ENCODE data around the gene GTPBP6.
"Not testable (repeated sequence)": the region's sequence is repeated elsewhere in the genome, so short reads cannot be mapped to it uniquely, and the experiment has no call there.

The GTPBP6 gene

DNA sequence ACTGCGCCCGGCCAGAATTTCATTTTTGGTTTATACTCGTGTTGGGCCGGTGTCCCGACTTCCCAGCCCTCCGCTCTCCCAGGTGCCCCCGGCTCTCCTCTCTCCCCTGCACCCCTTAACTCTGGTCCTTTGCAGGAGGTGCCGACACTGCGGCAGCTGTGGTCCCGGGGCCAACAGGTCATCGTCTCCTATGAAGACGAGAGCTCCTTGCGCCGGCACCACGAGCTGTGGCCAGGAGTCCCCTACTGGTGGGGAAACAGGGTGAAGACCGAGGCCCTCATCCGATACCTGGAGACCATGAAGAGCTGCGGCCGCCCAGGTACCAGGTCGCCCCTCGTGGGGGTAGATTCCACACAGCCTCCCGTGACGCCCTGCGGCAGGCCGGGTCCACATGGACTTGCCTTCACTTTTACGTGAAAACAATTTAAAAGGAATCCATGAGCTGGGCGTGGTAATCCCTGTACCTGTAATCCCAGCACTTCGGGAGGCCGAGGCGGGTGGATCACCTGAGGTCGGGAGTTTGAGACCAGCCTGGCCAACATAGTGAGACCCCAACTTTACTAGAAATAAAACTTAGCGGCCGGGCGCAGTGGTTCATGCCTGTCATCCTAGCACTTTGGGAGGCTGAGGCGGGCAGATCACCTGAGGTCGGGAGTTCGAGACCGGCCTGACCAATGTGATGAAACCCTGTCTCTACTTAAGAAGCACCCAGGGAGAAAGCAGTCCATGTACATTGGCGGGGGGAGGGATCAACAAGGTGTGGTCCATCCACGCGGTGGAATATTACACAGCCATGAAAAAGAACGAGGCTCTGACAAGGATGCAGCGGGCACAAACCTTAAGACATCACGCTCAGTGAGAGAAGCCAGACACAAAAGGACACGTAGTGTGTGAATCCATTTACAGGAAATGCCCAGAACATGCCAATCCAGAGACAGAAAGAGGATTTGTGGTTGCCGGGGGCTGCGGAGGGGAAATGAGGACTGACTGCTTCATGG, 25.4 kb downstream of the GTPBP6 start:
- DNase-seq (ENCODE audit: low read depth, low spot score): no peak

DNA sequence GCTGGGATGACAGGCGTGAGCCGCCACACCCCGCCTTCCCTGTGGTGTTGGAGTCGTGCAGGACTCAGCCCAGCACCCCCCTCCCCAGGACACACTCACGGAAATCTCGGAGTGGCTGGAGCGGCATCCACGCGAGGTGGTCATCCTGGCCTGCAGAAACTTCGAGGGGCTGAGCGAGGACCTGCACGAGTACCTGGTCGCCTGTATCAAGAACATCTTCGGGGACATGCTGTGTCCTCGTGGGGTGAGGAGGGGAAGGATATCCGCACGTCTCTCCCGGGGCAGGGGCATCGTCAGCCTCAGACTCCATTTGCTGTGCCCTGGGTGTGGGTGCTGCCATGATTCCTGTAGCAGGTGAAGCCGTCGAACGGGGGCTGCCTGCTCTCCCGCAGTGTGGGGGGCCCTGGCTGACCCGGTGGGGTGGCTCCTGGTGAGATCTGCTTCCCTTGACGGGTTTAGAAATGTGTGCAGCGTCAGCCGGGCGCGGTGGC, 27.1 kb downstream of the GTPBP6 start:
- no peak for DNase-seq (ENCODE audit: low read depth, low spot score)

DNA sequence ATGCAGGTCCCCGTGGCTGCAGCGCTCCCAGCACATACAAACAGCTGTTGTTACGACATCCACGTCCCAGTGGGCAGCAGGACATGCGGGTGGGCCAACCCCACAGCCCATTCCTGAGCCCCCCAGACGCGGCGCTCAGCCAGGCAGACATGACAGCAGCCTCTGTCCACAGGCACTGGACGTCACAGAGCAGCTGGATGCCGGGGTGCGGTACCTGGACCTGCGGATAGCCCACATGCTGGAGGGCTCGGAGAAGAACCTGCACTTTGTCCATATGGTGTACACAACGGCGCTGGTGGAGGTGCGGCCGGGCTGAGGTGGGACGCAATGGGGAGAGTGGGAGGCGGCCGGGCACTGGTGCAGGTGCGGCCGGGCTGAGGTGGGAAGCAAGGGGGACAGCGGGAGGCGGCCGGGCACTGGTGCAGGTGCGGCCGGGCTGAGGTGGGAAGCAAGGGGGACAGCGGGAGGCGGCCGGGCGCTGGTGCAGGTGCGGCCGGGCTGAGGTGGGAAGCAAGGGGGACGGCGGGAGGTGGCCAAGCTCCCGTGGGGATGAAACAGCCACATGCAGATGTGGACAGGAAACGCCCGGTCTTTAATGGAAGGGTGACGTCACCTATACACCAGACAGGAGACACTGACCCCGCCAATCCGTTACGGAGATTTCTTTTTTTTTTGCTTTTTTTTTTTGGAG, 28.0 kb downstream of the GTPBP6 start:
- no peak for DNase-seq (ENCODE audit: low read depth, low spot score)

DNA sequence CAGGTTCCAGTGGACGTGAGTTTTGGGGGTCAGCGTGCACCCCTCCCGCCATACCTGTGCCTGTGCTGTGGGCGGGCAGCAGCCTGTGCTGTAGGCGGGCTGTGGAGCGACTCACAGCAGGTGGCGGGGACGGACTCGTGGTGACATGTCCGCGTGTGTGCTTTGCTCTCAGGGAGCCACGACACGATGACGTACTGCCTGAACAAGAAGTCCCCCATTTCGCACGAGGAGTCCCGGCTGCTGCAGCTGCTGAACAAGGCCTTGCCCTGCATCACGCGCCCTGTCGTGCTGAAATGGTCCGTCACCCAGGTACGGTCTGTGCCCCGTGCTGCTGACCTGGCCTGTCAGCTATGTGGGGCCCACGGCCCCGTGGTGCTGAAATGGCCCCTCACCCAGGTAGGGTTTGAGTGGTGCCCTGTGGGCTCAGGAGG, 30.0 kb downstream of the GTPBP6 start:
- DNase-seq (ENCODE audit: low read depth, low spot score): no peak

DNA sequence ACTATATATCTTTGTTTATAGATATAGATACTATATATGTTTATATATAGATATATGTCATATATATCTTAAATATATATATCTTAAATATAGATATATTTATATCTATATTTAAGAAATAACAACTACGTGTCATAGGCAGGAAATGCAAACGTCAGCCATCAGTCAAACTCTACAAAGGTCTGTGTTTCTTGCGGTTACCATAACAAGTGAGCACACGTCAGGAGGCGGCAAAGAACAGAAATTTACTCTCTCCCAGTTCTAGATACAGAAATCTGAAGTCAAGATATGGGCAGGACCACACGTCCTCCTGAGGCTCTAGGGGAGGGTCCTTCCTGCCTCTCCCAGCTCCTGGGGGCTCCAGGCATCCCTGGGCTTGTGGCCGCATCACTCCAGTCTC, 30.9 kb downstream of the GTPBP6 start:
- DNase-seq (ENCODE audit: low read depth, low spot score): no peak

DNA sequence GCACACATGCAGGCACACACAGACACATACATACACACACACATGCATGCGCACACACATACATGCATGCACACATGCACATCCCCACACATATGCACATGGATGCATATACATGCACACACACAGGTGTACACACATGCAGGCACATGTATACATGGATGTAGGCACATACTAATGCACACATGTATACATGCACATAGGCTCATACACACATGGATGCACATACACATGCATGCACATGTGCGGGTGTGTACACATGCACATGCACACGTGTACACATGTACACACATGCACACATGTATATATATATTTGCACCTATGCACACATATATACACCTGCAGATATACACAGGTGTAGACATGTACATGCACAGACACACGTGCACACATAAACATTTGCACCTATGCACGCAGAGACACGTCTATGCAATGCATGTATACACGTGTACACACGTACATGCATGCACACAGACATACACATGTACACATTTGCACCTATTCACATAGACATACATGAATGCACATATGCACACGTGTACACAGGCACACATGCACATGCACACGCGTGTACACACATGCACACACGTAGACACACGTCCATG, 33.4 kb downstream of the GTPBP6 start:
- no peak for DNase-seq (ENCODE audit: low read depth, low spot score)

DNA sequence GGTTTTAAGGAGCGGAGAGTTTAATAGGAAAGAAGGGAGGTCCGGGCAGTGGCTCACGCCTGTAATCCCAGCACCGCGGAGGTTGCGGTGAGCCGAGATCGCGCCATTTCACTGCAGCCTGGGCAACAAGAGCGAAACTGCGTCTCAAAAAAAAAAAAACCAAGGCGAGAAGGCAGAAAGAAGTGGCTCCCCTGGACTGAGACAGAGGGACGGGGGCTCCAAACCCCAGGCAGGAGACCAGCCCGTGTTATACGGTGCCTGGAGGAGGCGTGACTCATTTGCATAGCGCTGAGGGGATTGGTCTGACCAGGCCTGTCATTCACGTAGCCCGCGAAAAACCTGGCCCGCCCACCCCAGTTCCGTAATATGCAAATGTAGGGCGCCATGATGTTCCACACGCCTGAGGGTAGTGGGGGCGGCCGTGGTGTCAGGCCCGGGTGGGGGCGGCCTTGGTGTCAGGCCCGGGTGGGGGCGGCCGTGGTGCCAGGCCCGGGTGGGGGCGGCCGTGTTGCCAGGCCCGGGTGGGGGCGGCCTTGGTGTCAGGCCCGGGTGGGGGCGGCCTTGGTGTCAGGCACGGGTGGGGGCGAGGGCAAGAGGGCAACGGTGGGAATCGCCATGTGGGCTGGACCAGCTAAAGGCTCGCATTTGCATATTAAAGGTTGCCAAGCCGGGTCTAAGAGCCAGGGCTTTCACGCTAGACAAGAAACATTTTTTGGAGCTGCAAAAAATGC, 35.3 kb downstream of the GTPBP6 start:
- DNase-seq (ENCODE audit: low read depth, low spot score): peak; percentile 52

DNA sequence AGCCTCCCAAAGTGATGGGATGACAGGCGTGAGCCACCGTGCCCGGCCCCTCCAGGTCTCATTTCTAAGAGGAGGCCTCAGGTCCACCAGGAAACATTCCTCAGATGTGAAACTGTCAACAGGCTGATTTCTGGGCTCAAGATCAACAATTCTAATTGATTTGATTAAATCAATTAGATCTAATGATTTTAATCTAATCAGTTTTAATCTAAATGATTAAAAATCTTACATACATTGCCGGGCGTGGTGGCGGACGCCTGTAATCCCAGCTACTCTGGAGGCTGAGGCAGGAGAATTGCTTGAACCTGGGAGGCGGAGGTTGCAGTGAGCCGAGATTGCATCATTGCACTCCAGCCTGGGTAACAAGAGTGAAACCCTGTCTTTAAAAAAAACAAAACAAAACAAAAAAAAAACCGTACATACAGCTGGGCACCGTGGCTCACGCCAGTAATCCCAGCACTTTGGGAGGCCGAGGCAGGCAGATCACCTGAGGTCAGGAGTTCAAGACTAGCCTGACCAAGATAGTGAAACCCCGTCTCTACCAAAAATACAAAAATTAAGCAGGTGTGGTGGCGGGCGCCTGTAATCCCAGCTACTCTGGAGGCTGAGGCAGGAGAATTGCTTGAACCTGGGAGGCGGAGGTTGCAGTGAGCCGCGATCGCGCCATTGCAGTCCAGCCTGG, 36.5 kb downstream of the GTPBP6 start:
- DNase-seq (ENCODE audit: low read depth, low spot score): not testable (repeated sequence)

DNA sequence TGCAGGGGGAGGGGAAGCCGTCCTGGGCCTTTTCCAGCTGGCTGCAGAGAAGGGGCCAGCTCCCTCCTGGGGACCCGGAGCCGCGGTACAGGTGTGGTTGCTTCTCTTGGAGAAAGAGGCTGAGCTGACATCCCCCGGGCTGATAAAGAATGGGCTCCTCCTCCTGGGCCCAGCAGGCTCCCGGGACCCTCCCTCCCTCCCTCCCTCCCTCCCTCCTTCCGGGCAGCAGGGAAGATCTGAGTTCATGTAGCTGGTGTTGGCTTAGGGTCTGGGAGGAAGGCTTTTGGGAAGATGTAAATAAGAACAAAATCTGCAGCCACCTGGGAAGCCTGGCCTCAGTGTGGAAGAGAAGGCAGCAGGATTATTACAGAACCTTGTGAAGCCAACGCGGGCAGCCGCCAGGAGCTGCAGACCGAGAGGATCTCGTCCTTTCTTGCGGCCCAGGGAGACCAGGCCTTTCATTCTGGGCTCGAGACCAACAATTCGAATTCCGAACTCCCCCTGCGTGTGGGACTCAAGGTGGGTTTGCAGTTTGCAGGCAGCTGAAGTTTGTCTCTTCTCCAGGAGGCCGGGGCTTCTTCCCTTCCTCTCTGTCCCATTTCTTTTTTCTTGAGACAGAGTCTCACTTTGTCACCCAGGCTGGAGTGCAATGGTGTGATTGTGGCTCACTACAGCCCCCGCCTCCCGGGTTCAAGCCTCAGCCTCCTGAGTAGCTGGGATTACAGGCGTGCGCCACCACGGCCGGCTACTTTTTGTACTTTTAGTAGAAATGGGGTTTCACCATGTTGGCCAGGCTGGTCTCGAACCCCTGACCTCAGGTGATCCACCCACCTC, 37.2 kb downstream of the GTPBP6 start, which contains the start of gene PLCXD1:
PLCXD1 (plus strand) TSS at position 216 of the 834 bp plus-strand sequence. CDS start 2,807 bp downstream, outside the sequence.
- DNase-seq (ENCODE audit: low read depth, low spot score): peak; percentile 18

DNA sequence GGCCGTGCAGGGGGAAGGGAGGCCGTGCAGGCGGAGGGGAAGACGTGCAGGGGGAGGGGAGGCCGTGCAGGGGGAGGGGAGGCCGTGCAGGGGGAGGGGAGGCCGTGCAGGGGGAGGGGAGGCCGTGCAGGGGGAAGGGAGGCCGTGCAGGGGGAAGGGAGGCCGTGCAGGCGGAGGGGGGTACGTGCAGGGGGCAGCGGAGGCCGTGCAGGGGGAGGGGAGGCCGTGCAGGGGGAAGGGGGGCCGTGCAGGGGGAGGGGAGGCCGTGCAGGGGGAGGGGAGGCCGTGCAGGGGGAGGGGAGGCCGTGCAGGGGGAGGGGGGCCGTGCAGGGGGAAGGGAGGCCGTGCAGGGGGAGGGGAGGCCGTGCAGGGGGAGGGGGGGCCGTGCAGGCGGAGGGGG, 37.9 kb downstream of the GTPBP6 start:
- DNase-seq (ENCODE audit: low read depth, low spot score): not testable (repeated sequence)

DNA sequence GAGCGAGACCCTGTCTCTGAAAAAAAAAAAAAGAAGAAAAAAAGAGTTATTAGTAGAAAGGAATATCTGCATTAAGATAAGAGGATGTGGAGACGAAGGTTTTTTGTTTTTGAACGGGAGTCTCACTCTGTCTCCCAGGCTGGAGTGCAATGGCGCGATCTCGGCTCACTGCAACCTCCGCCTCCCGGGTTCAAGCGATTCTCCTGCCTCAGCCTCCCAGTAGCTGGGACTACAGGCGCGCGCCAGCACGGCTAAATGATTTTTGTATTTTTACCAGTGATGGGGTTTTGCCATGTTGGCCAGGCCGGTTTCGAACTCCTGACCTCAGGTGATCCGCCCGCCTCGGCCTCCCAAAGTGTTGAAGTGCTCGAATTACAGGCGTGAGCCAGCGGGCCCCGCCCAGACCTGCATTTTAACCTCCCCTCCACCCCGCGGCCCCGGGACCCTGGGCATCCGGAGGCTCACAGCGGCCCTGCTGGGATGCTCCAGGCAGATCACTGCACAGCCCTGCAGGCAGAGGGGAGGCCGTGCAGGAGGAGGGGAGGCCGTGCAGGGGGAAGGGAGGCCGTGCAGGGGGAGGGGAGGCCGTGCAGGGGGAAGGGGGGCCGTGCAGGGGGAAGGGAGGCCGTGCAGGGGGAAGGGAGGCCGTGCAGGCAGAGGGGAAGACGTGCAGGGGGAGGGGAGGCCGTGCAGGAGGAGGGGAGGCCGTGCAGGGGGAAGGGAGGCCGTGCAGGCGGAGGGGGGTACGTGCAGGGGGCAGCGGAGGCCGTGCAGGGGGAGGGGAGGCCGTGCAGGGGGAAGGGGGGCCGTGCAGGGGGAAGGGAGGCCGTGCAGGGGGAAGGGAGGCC, 38.6 kb downstream of the GTPBP6 start:
- not testable (repeated sequence) for DNase-seq (ENCODE audit: low read depth, low spot score)

DNA sequence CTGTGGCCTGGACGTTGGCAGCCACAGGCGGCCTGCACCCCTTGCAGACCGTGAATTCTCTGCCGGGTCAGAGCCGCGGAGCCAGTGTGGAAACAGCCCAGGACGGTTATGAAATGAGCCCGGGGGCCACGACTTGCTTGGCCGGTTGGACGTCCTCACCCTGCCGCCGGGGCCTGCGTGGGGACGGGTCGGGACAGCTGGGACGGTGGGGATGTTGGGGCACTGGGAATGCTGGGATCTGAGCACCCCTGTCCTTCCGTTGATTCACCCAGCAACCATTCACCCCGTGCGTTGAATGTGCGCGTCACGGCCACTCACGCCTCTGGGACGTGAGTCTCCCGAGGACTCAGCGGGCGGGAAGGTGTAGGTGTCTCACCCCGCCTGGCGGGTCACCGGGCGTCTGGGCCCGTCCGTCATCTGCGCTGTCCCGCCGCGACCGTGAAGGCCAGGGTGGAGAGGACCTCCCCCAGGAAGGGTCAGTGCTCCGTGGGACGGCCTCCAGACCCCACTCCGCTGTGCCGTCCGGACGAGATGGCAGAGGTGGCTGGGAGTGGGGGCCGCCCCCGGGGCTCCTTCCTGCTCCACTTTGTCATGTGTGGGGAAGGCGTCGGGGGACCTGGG, 41.9 kb downstream of the GTPBP6 start:
- no peak for DNase-seq (ENCODE audit: low read depth, low spot score)

DNA sequence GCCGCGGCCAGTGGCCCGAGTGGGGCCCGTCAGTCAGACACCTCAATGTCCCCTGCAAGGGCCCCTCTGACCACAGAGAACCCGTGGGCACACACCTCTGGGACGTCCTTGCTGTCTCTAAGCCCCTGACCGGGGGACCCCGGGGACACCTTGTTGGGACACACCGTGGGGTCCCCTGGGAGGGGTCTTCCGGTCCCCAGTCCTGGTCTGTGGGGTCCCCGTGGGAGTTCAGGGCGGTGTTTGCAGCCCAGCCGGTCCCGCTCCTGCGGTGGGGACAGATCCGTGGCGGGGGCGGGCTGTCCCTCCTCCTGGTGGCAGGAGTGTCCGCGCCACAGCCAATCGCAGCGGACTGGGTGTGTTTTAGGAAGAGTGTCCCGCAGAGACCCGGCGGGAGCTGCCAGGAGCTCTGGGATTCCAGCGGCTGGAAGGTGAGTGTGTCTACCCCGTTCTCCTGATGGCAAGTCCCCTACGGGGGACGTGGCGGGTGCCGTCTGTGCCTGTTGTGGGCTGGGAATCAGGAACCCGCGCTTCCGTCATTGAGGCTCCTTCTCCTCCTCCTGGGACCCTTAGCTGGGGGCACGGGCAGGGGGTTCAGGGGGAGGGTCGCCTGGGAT, 42.5 kb downstream of the GTPBP6 start:
- DNase-seq (ENCODE audit: low read depth, low spot score): no peak

DNA sequence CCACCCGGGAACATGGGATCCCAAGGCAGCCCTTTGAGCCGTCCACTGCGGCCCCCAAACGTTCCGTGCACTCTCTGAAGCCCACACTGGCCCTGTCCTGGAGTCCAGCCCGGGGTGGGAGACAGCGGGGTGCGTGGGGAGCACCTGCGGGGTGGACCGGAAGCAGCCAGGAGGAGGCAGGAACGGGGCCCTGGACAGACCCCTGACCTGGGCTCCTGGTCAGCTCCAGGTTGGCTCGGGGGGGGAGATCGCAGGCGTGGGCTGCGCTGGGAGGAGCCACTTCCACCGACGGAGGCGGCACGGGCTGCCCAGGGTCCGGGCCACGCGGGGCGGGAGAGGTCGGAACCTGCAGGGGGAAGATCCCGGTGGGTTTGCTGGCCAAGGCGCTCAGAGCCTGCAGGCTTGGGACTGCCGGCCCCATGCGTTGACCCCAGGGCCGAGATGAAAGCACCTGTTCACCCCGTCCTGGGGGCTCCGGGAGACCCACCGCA, 43.1 kb downstream of the GTPBP6 start:
- DNase-seq (ENCODE audit: low read depth, low spot score): no peak

DNA sequence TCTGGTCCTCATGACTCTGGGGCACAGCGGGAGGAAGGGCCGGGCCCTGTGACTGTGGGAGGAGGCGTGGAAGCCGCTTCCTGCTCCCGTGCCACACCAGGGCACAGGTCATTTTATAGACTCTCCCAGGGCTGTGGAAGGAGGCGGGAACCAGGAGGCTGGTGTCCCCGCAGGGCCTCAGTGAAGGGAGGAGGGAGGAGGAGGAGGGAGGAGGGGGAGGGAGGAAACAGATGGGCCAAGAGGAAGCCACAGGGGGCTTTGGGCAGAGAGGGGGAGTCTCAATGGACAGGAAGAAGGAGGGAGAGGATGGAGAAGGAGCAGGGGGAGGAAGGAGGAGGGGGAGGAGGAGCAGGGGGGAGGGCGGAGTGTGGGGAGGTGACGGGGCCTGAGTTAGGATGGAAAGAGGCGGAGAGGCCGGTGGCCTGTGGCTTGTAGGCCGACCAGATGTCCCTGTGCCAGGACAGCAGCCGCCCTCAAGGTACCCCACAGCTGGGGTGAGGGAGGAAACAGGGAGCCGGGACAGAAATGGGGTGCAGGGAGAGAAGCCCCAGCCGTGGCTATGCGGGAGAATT, 43.6 kb downstream of the GTPBP6 start:
- DNase-seq (ENCODE audit: low read depth, low spot score): peak; percentile 24

DNA sequence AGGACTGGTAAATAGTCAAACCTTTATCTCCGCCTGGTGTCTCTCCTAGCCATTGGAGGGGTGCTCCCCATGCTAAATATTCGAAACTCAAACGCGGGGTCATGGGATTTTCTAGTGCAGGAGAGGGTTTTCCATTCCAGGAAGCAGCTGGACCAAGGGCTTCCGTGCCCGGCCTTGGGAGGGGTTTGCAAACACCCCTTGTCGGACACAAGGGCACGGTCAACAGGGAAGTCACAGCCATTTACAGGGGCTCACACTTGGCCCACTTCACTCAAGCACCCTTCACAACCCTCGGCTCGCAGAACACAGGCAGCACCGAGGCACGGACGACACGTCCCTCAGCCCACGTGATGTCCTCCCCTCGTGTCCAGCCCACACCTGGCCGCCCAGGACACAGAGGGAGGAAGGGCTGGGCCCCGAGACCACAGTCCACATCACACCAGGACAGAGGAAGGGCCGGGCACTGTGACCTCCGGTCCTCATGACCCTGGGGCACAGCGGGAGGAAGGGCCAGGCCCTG, 47.7 kb downstream of the GTPBP6 start:
- no peak for DNase-seq (ENCODE audit: low read depth, low spot score)

DNA sequence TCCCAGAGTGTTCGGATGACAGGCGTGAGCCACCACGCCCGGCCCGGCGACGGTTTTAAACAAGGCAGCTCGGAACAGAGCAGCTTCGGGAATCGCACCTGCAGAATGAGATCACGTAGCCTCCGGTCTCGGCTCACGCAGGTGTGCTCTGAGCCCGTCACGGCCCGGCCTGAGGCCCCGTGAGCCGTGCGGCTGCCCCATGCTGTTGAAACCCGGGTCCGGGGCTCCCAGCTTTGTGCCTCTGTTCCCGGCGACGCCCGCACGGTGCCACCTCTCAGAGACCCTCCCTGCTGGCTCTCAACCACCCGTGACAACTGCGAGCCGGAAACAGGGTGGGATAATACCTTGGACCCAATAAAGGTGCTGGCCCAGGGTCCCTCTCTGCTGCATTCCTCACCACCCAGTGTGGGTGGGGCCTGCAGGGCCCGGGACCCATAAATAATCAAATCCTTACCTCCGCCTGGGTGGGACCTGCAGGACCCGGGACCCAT, 50.8 kb downstream of the GTPBP6 start:
- no peak for DNase-seq (ENCODE audit: low read depth, low spot score)

Data from smooth muscle cell of the brain vasculature (primary cell).